Body of pancreas (tissue), 4 donors: ENCODE measurements around the gene NT5C.

Experiments used
- CTCF ChIP-seq, 7 experiments: fragments of 450-650 bp in 4 of 7; fragments of 200-600 bp in 3 of 7; sonication (generic) in 3 of 7; IDR thresholded peaks; one replicate each; pipeline ENCODE4 v1.5.1; 2016 to 2019; ENCODE audit warnings: antibody characterized with exemption in 7 of 7
- POLR2A ChIP-seq, 3 donors: fragments of 450-650 bp; IDR thresholded peaks; one replicate each; pipeline ENCODE4 v1.6.1; 2016; ENCODE audit warnings: antibody characterized with exemption in 3 of 3, mild to moderate bottlenecking in 2 of 3

DNA sequence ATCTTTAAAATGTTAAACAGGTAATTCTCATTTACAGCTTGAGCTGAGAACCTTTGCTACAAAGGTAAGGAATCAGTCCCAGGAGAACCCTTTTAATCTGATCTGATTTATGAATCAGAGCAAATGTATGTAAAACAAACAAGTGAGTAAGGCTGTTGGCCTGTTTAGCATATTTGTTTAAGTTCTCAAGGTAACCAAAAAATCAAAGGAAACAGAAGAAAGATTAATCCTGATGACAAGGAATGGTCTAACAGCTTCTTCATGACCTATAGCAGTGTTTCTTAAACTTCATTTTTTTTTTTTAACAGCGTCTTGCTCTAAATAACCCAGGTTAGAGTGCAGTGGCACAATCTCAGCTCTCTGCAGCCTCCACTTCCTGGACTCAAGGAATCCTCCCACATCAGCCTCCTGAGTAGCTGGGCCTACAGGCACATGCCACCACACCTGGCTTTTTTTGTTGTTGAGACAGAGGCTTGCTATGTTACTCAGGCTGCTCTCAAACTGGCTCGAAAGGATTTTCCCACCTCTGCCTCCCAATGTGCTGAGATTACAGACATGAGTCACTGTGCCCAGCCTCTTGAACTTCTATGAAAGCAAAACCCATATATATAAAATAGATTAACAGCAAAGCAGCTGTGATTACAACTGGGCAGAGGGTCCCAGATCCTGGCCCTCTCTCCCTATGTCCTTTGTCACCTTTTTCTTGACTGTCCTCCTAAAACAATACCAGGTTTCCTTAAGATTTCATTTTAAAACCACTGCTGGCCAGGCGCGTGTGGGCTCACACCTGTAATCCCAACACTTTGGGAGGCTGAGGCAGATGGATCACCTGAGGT, 27.9 kb upstream of the NT5C start:
- TF ChIP-seq CTCF (IDR thresholded peaks at IDR 0.05) (no peak), POLR2A (IDR thresholded peaks at IDR 0.05) (no peak)
